HL-60 (cell line): ENCODE results near the gene C15orf61.

Experiments used
- POLR2AphosphoS5 ChIP-seq: IDR thresholded peaks from 2 replicates; pipeline ENCODE4 v1.6.1; 2012; ENCODE audit warnings: low read depth
- TF ChIP-seq, protein P1 (sequence below): IDR thresholded peaks from 2 replicates; pipeline ENCODE4 v1.6.1; 2012; ENCODE audit warnings: low read depth; ENCODE audit not compliant: insufficient replicate concordance

DNA sequence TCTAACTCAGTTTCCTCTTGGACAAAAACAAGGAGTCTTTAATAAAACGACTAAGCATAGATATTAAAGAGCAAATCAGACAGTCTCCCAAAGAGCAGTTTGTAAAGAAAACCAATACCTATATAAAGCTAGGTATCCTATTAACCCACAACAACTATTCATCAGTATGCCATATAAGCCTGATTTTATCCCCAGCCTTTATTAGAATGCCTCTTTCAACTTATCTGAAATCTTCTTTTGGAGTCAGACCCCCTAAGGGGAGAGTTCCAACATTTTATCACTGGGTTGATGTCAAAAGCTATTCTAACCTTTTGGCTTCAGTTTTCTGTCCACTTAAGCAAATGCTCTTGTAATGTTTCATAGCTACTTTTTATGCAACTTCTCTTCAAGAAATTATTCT is 39.4 kb downstream of the C15orf61 start:
- TF ChIP-seq, protein P1, sequence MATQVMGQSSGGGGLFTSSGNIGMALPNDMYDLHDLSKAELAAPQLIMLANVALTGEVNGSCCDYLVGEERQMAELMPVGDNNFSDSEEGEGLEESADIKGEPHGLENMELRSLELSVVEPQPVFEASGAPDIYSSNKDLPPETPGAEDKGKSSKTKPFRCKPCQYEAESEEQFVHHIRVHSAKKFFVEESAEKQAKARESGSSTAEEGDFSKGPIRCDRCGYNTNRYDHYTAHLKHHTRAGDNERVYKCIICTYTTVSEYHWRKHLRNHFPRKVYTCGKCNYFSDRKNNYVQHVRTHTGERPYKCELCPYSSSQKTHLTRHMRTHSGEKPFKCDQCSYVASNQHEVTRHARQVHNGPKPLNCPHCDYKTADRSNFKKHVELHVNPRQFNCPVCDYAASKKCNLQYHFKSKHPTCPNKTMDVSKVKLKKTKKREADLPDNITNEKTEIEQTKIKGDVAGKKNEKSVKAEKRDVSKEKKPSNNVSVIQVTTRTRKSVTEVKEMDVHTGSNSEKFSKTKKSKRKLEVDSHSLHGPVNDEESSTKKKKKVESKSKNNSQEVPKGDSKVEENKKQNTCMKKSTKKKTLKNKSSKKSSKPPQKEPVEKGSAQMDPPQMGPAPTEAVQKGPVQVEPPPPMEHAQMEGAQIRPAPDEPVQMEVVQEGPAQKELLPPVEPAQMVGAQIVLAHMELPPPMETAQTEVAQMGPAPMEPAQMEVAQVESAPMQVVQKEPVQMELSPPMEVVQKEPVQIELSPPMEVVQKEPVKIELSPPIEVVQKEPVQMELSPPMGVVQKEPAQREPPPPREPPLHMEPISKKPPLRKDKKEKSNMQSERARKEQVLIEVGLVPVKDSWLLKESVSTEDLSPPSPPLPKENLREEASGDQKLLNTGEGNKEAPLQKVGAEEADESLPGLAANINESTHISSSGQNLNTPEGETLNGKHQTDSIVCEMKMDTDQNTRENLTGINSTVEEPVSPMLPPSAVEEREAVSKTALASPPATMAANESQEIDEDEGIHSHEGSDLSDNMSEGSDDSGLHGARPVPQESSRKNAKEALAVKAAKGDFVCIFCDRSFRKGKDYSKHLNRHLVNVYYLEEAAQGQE, result no peak
- TF ChIP-seq POLR2AphosphoS5, result no peak
